ENCODE data around the gene ARFGAP1.
"Not testable (repeated sequence)": the region's sequence is repeated elsewhere in the genome, so short reads cannot be mapped to it uniquely, and the experiment has no call there.

The ARFGAP1 gene

GRCh38 chr20:63240004-63240403 lies 32.6 kb upstream of the ARFGAP1 start:
- DNase-seq (ENCODE audit: low read depth in 2 of 2): no peak

- DNase-seq (ENCODE audit: low read depth in 2 of 2): no peak
Observed at GRCh38 chr20:63241272-63241671, 31.3 kb upstream of the ARFGAP1 start.

- no peak for DNase-seq (ENCODE audit: low read depth in 2 of 2)
Observed at GRCh38 chr20:63242736-63243135, 29.9 kb upstream of the ARFGAP1 start.

- no peak for DNase-seq (ENCODE audit: low read depth in 2 of 2)
Observed at GRCh38 chr20:63243604-63244247, 28.9 kb upstream of the ARFGAP1 start.

DNA sequence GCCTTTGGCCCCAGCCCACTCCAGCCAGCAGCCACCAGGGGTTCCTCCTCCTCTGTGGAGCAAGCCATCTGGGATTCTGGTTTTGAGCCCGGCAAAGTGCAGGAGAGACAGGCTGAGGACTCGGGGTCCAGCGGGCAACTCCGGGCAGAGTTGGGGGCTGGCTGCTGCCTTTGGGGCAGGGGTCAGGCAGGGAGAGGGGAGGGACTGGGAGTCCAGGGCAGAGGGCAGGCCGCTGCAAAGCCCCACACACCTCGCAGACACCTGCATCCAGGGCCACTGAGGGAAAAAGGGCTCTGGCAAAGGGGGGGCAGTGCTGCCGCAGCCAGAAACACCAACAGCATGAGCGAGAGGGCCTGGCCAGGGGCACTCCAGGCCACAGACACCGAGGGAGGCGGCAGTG lies 28.1 kb upstream of the ARFGAP1 start:
- DNase-seq (ENCODE audit: low read depth in 2 of 2): no peak

DNA sequence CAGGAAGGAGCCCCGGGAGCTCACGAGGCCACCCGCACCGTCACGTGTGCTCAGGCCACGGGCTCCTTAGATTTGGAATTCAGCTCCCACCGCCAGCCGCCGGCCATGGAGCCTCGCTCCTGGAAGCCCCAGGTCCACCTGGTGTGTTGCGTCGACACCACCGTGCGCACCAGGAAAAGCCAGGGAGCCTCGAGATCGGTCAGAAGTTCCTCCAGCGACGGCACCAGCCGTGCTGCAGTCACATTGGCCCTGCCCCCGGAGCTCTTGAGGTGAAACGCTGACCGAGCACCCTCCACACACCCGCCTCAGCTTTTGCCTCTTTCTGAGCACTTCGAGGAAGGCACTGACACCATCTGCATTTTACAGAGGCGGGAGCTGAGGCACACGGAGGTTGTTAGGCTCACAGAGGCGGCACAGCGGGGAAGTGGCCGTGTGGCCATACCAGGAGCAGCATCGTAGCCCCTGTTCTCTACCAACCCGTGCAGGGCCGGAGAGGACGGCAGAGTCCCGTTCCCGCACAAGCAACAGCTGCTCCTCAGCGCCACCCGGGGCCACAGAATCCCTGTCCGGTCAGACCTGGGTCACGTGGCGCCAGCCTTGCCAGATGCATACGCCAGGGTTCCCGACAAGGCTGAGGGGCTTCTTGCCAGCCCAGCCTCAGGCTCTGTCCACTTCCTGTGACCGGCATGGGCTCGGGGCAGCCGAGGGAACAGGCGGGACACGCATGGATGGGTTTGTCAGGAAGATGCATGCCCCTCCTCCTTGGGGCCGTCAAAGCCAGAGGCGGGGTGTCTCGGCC lies 25.9 kb upstream of the ARFGAP1 start:
- DNase-seq (ENCODE audit: low read depth in 2 of 2): no peak

DNA sequence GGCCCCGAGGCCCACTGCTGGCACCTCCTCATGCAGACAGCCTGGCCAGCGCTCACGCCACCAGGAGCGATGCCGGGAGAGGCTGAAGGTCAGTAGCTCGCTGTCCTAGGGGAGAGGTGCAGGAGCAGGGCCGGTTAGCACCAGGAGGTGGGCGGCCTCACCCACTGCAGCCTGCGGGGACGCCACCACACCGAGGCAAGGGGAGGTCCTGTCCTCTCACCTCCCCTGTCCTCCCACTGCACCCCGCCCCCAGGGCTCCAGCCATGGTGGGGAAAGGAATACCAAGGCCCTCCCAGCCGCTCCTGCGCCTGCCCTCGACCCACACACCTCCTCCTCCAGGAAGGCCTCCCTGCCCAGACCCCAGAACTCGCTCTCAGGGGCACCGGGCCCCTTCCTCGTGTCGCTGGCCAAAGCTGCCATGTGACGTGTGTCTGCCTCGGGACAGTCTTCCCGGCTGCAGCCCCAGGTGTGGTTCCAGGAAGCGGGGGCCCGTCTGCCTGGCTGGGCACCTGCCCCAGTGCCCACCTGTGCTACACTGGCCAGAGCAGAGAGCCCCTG lies 24.9 kb upstream of the ARFGAP1 start:
- DNase-seq (ENCODE audit: low read depth in 2 of 2): no peak

DNA sequence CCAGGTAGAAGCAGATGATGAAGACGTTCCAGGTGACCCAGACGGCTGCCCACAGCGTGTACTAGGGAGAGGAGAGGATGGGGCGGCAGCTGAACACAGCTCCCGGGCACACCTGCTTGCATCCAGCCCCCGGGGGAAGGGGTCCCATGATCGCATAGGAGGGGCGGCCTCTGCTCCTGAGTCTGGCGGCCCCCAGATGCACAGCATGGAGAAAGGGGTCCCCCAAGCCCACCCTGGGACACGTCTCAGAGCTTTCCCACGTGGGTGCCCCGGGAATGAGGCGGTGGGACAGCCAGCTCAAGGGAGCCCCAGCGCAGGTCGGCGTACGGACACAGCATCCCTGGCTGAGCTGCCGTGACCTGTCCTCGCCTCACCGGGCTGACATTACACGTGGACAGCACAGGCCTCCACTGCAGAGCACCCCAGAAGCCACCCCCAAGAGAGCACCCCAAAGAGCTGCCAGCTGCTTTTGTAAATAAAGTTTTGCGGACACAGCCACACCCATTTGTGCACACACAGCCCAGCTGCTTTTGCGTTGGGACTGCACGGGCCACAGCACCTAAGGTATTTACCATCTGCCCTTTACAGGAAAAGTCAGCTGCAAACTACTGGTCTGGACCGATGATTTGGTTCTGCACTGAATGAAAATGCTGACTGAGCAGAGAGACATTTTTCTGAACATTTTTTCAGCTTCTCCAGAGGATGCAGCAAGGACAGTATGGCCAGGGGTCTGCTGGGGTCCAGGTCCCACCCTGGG lies 23.6 kb upstream of the ARFGAP1 start:
- DNase-seq (ENCODE audit: low read depth in 2 of 2): no peak

DNA sequence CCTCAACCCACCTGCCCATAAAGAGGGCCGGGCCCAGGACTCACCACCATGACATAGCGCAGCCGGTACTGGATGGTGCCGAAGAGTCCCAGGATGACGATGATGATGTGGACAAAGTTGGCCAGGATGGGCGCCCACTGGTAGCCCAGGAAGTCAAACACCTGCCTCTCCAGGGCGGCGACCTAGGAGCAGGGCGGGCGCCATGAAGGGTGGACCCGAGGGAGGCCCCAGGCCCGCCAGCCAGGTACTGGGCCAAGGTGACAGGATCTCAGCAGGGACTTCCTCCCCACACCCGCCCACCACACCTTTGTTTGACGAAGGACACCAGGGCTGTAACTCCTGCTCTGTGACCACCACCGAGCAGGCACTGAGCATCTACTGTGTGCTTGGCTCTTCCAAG lies 22.7 kb upstream of the ARFGAP1 start:
- DNase-seq (ENCODE audit: low read depth in 2 of 2): no peak

DNA sequence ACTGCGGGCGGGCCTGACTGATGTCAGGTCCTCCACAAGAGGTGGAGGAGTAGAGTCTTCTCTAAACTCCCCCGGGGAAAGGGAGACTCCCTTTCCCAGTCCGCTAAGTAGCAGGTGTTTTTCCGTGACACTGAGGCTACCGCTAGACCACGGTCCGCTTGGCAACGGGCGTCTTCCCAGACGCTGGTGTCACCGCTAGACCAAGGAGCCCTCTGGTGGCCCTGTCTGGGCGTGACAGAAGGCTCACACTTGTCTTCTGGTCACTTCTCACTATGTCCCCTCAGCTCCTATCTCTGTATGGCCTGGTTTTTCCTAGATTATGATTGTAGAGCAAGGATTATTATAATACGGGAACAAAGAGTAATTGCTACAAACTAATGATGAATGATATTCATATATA lies 21.3 kb upstream of the ARFGAP1 start:
- DNase-seq (ENCODE audit: low read depth in 2 of 2): not testable (repeated sequence)

GRCh38 chr20:63252284-63252711 lies 20.3 kb upstream of the ARFGAP1 start:
- DNase-seq (ENCODE audit: low read depth in 2 of 2): no peak

- no peak for DNase-seq (ENCODE audit: low read depth in 2 of 2)
Observed at GRCh38 chr20:63253065-63253437, 19.6 kb upstream of the ARFGAP1 start.

GRCh38 chr20:63253438-63254231 lies 19.0 kb upstream of the ARFGAP1 start:
- DNase-seq (ENCODE audit: low read depth in 2 of 2): no peak

- DNase-seq (ENCODE audit: low read depth in 2 of 2): no peak
Observed at GRCh38 chr20:63254232-63254605, 18.4 kb upstream of the ARFGAP1 start, which contains the start of gene NKAIN4. Gene NKAIN4, minus strand, starts transcription at chr20:63254463. Its CDS starts 13 bp downstream, at chr20:63254450.

- no peak for DNase-seq (ENCODE audit: low read depth in 2 of 2)
Observed at GRCh38 chr20:63254606-63255384, 17.8 kb upstream of the ARFGAP1 start.

- DNase-seq (ENCODE audit: low read depth in 2 of 2): no peak
Observed at GRCh38 chr20:63255931-63256704, 16.5 kb upstream of the ARFGAP1 start.

DNA sequence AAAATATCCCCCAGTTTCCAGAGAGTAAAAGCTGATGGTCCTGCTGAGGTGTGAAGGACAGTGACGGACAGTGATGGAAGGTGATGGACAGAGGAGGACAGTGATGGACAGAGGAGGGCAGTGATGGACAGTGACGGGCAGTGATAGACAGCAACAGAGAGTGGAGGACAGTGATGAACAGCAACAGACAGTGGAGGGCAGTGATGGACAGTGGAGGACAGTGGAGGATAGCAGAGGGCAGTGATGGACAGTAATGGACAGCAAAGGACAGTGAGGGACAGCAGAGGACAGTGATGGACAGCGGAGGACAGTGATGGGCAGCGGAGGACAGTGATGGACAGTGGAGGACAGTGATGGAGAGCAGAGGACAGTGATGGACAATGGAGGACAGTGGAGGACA lies 15.7 kb upstream of the ARFGAP1 start:
- DNase-seq (ENCODE audit: low read depth in 2 of 2): no peak

GRCh38 chr20:63257629-63258028 lies 15.0 kb upstream of the ARFGAP1 start:
- DNase-seq (ENCODE audit: low read depth in 2 of 2): no peak

- no peak for DNase-seq (ENCODE audit: low read depth in 2 of 2)
Observed at GRCh38 chr20:63258781-63259180, 13.8 kb upstream of the ARFGAP1 start.
